ENCODE results near the gene GPX7. TPM values are rescaled to one million over a fixed set of nuclear protein-coding genes. Genes with fewer than 3 reads are reported as not detected.

Gene GPX7
- total RNA-seq, 2 donors from 2014 or later: 12.0 to 17.6 TPM

DNA sequence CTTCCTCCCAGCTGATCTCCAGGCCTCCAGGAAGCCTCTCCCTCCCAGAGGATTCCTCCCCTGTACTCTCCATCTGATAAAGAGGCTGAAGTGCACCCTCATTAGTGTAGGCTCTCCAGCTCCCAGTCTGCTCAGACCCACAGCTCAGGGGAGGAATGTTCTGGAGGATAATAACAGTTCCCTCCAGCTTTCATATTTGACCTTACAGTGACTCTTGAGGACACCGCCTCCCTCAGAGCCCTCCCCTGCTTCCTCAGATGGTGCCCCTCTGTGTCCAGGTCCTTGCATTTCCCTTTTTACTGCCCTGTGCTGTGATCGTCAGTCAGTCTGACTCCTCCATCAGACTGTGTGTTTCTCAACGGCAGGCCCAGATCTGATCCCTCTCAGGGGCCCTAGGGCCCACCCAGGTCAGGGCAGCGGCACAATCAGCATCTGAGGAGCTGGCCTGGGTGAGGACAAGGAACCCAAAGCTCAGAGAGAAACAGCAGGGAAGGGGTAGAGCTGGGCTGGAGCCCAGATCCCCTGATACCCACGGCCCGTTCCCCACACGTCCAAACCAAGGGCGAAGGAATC lies 29.7 kb downstream of the GPX7 start:
- H3K27ac ChIP-seq: no peak overlapping the region
- no peaks in the 10 kb centered on the region for H3K36me3 ChIP-seq
- TF ChIP-seq, protein P1, sequence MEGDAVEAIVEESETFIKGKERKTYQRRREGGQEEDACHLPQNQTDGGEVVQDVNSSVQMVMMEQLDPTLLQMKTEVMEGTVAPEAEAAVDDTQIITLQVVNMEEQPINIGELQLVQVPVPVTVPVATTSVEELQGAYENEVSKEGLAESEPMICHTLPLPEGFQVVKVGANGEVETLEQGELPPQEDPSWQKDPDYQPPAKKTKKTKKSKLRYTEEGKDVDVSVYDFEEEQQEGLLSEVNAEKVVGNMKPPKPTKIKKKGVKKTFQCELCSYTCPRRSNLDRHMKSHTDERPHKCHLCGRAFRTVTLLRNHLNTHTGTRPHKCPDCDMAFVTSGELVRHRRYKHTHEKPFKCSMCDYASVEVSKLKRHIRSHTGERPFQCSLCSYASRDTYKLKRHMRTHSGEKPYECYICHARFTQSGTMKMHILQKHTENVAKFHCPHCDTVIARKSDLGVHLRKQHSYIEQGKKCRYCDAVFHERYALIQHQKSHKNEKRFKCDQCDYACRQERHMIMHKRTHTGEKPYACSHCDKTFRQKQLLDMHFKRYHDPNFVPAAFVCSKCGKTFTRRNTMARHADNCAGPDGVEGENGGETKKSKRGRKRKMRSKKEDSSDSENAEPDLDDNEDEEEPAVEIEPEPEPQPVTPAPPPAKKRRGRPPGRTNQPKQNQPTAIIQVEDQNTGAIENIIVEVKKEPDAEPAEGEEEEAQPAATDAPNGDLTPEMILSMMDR (IDR thresholded peaks at IDR 0.05): no peak
- no peak for DNase-seq (ENCODE audit: low spot score)
- H3K4me1 ChIP-seq: peaks cover 0 to 11% of the 10 kb centered on the region in 2 donors
- H3K9me3 ChIP-seq: no peaks in the 10 kb centered on the region
- no peak overlapping the region for H3K4me3 ChIP-seq
- H3K27me3 ChIP-seq: peaks cover 0 to 3% of the 10 kb centered on the region in 2 donors

DNA sequence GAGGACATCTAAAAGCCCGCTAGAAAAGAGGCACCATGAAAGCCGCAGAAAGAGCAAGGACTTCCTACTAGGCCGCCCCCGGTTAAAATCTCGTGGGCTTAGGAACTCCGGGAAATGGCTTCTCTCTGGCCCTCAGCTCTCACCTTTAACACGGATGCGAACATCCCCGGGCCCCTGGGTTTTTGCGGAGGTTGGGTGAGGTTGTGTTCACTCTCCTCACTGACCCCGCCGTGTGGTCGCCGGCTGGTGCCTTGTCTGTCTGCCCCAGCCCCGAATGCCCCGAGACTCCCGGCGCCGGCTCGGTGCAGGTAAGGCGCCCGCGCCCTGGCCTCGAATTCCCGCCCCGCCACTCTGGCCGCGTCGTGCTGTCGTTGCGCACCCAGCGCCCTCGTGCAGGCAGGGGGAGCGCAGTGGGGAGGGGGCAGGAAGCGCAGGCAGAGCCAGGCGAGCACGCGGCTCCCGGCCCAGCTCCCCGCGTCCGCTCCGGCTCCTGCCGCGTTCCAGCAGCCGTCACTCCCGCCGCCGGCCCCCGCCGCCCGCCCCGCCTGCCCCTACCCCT lies 30.6 kb downstream of the GPX7 start, which contains the start of gene SHISAL2A:
SHISAL2A (plus strand) TSS at position 437 of the 559 bp plus-strand sequence. CDS start 326 bp downstream, outside the sequence.
- TF ChIP-seq, protein P1 (IDR thresholded peaks at IDR 0.05): no peak
- peaks cover 0 to 11% of the 10 kb centered on the region in 2 donors for H3K4me1 ChIP-seq
- peak within 1 kb of the TSS; percentile 28 to 48 for H3K4me3 ChIP-seq
- no peaks in the 10 kb centered on the region for H3K9me3 ChIP-seq
- peaks cover 0 to 3% of the 10 kb centered on the region in 2 donors for H3K27me3 ChIP-seq
- no peak within 1 kb of the TSS for H3K27ac ChIP-seq
- no peaks in the 10 kb centered on the region for H3K36me3 ChIP-seq
- no peak for DNase-seq (ENCODE audit: low spot score)

DNA sequence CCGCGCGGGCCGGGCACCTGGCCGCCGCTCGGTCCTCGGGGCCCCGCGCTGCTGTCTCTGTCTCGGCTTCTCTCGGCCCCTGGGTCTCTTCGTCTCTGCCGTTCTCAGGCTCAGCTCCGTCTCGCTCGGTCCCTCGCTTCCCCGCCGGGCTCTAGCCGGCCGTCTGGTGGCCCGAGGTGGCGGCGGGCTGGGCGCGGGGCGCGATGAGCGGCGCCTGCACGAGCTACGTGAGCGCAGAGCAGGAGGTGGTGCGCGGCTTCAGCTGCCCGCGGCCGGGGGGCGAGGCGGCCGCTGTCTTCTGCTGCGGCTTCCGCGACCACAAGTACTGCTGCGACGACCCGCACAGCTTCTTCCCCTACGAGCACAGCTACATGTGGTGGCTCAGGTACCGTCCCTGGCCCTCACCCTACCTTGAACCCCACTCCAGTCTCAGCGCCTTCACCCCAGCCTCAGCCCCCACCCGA lies 31.2 kb downstream of the GPX7 start:
- H3K36me3 ChIP-seq: no peaks in the 10 kb centered on the region
- H3K4me3 ChIP-seq: peak overlapping the region; percentile 28 to 48
- H3K4me1 ChIP-seq: peaks cover 0 to 11% of the 10 kb centered on the region in 2 donors
- peaks cover 0 to 3% of the 10 kb centered on the region in 2 donors for H3K27me3 ChIP-seq
- no peak for DNase-seq (ENCODE audit: low spot score)
- no peak overlapping the region for H3K27ac ChIP-seq
- TF ChIP-seq, protein P1 (IDR thresholded peaks at IDR 0.05): no peak
- H3K9me3 ChIP-seq: no peaks in the 10 kb centered on the region

DNA sequence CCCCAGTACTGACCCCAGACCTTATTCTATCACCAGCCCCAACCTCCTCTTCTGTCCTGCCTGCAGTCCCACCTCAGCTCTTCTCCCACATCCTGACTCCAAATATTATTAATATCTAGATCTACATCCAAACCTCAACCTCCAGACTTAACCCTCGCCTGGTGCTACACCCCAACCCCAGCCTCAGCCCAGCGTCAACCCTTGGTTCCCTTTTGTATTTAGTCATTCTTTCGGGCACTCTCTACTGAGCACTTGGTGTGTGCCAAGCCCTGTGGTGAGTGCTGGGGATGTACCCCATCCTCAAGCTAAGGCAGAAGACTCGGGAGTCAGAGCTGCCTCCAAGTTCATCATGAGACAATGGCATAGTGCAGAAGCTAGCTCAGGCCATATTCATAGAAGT lies 31.9 kb downstream of the GPX7 start:
- peaks cover 0 to 11% of the 10 kb centered on the region in 2 donors for H3K4me1 ChIP-seq
- TF ChIP-seq, protein P1 (IDR thresholded peaks at IDR 0.05): no peak
- H3K27ac ChIP-seq: no peak overlapping the region
- H3K27me3 ChIP-seq: peaks cover 0 to 3% of the 10 kb centered on the region in 2 donors
- H3K4me3 ChIP-seq: no peak overlapping the region
- DNase-seq (ENCODE audit: low spot score): no peak
- H3K9me3 ChIP-seq: no peaks in the 10 kb centered on the region
- no peaks in the 10 kb centered on the region for H3K36me3 ChIP-seq

DNA sequence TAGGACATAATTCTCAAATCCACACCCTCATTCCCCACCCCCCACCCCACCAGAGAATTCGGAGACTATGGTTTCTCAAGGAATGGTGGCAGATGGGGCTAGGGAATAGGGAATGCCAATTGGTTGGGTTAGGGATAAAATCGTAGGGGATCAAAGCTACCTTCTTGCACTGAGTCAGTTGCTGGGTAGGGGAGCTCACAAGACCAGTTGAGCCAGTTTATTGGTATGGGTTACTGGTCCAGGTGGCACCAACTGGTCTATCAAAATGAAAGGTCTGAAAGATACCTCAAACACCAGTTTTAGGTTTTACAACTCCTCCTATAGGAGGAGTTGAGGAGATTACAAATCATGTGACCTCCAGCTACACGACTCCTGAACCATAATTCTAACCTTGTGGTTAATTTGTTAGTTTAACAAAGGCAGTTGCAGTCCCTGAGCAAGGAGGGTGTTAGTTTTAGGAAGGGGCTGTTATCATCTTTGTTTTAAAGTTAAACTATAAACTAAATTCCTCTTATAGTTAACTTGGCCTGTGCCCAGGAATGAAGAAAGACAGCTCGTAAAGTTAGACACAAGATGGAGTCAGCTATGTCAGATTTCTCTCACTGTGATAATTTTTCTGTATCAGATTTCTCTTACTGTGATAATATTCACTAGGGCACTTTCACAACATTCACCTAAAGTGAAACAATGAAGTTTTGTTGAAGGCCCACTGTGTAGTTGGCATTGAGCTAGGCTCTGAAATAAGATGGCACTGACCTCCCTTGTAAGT lies 33.3 kb downstream of the GPX7 start:
- H3K27ac ChIP-seq: no peak overlapping the region
- H3K9me3 ChIP-seq: no peaks in the 10 kb centered on the region
- H3K4me1 ChIP-seq: peaks cover 0 to 11% of the 10 kb centered on the region in 2 donors
- peaks cover 0 to 3% of the 10 kb centered on the region in 2 donors for H3K27me3 ChIP-seq
- H3K36me3 ChIP-seq: no peaks in the 10 kb centered on the region
- H3K4me3 ChIP-seq: no peak overlapping the region
- no peak for DNase-seq (ENCODE audit: low spot score)
- TF ChIP-seq, protein P1 (IDR thresholded peaks at IDR 0.05): no peak

Measured in right atrium auricular region (tissue), 2 donors.